ENCODE results near the gene DPYSL3.

- TF ChIP-seq EZH2phosphoT487 (conservative IDR thresholded peaks at IDR 0.05; ENCODE audit: low read length) (no peak), CTCF (IDR thresholded peaks at IDR 0.05; ENCODE audit: insufficient read depth, low read length, poor library complexity, severe bottlenecking) (no peak)
These were observed 51.3 kb downstream of the DPYSL3 start for GRCh38 chr5:147458581-147458980.

All from SU-DHL-6 (cell line).